K562 (cell line): ENCODE data around the gene ITGB6. TPM values are rescaled to one million over a fixed set of nuclear protein-coding genes. Genes with fewer than 3 reads are reported as not detected.

Experiments
- ATAC-seq: fragments of 200-7000 bp; cut with Tn5 transposase; 3 replicates; pipeline ENCODE4 v1.9.1; 2020; ENCODE audit warnings: moderate library complexity
- BruUV-seq: library from RNA; stranded (reverse); fragments of 400-500 nt; replicated peaks from 2 replicates; lab custom pipeline; 2021; lab: Mats Ljungman, UMichigan
- CTCF ChIA-PET: fragments of 300-600 bp; formaldehyde crosslinking; extraction: SDS; loops from one replicate; lab custom pipeline; 2021; ENCODE audit warnings: low intra/inter-chr PET ratio; lab: Yijun Ruan, JAX
- POLR2A ChIA-PET: fragments of 300-600, 350-650 bp; sonication (Branson Sonifier 250); formaldehyde crosslinking; extraction: SDS; loops from one replicate; lab custom pipeline; 2021; ENCODE audit warnings: antibody characterized with exemption, inconsistent platforms; lab: Yijun Ruan, JAX
- DNase-seq, 4 experiments: peaks; one replicate each; pipeline versions ENCODE4 v3.0.0 to v3.0.0-alpha.2; 2011 to 2018; ENCODE audit warnings: low spot score in 3 of 4, mixed read lengths in 3 of 4; ENCODE audit errors: extremely low read depth in 1 of 4
- FAIRE-seq: peaks from 2 replicates; lab custom pipeline; 2011; peaks lifted over from hg19 to GRCh38; lab: Jason Lieb, UNC
- H2AFZ ChIP-seq: 2 replicates; pipeline ENCODE4 v1.6.0; 2011; ENCODE audit warnings: low read depth, low read length, control low read depth, inconsistent platforms
- H3K27ac ChIP-seq: fragments of 200-600 bp; 3 replicates; pipeline ENCODE4 v1.8.0; 2011; ENCODE audit warnings: low read depth, mild to moderate bottlenecking, control low read depth, inconsistent platforms, low read length, moderate library complexity, mixed read lengths; ENCODE audit errors: extremely low read depth
- H3K27me3 ChIP-seq, 2 experiments: fragments of 300-600 bp in 1 of 2; 2 replicates in 1 of 2; 3 replicates in 1 of 2; pipeline versions ENCODE4 v1.6.0 to v1.8.0; 2011; ENCODE audit warnings: inconsistent platforms in 2 of 2, low read length in 2 of 2, mild to moderate bottlenecking in 1 of 2, mixed read lengths in 1 of 2, moderate library complexity in 1 of 2; ENCODE audit not compliant: control insufficient read depth in 2 of 2, insufficient read depth in 2 of 2
- H3K36me3 ChIP-seq: fragments of 300-600 bp; 3 replicates; pipeline ENCODE4 v1.8.0; 2011; ENCODE audit warnings: mild to moderate bottlenecking, low read length, inconsistent platforms; ENCODE audit not compliant: control insufficient read depth, insufficient read depth
- H3K4me1 ChIP-seq, 2 experiments: fragments of 200-600 bp in 1 of 2; replicated peaks in 1 of 2; 2 replicates in 1 of 2; 3 replicates in 1 of 2; pipeline versions ENCODE4 v1.5.1 to v1.8.0; 2011; ENCODE audit warnings: inconsistent platforms in 2 of 2, low read length in 2 of 2, mild to moderate bottlenecking in 1 of 2, mixed read lengths in 1 of 2, moderate library complexity in 1 of 2; ENCODE audit not compliant: control insufficient read depth in 2 of 2, insufficient read depth in 2 of 2
- H3K4me2 ChIP-seq: 2 replicates; pipeline ENCODE4 v1.6.1; 2011; ENCODE audit warnings: low read length, control low read depth, inconsistent platforms, mixed read lengths; ENCODE audit not compliant: insufficient read depth
- H3K4me3 ChIP-seq: fragments of 200-600 bp; sonication (generic), shearing (Covaris generic); 2 replicates; pipeline ENCODE4 v1.5.1; 2016; ENCODE audit warnings: control low read depth, inconsistent platforms
- H3K79me2 ChIP-seq: fragments of 200-600 bp; 3 replicates; pipeline ENCODE4 v1.8.0; 2011; ENCODE audit warnings: low read length, inconsistent platforms; ENCODE audit not compliant: control insufficient read depth, insufficient read depth
- H3K9ac ChIP-seq, 2 experiments: 2 replicates each; pipeline versions ENCODE4 v1.6.0 to v1.6.1; 2011; ENCODE audit warnings: low read depth in 2 of 2, low read length in 2 of 2, control low read depth in 1 of 2, inconsistent platforms in 1 of 2, mild to moderate bottlenecking in 1 of 2, mixed read lengths in 1 of 2; ENCODE audit not compliant: insufficient read depth in 1 of 2
- H3K9me1 ChIP-seq: one replicate; pipeline ENCODE4 v1.6.0; 2011; ENCODE audit warnings: inconsistent platforms, mild to moderate bottlenecking, low read length, moderate library complexity; ENCODE audit not compliant: control insufficient read depth, insufficient read depth
- H3K9me3 ChIP-seq: replicated peaks from 2 replicates; pipeline ENCODE4 v1.5.1; 2011; ENCODE audit warnings: low read depth, low read length, inconsistent platforms; ENCODE audit not compliant: control insufficient read depth, insufficient read depth
- H4K20me1 ChIP-seq: replicated peaks from 2 replicates; pipeline ENCODE4 v1.6.1; 2011; ENCODE audit warnings: low read length, inconsistent platforms, mixed read lengths; ENCODE audit not compliant: control insufficient read depth, insufficient read depth
- CBX5 ChIP-seq: IDR thresholded peaks from 2 replicates; pipeline ENCODE4 v1.6.1; 2014; ENCODE audit warnings: low read depth, borderline replicate concordance
- CHD1 ChIP-seq: fragments of 200-600 bp; sonication (generic); IDR thresholded peaks from one replicate; pipeline ENCODE4 v1.6.1; 2012; ENCODE audit warnings: mild to moderate bottlenecking, moderate library complexity, low read length, inconsistent platforms
- ELF2 ChIP-seq: fragments of 250-450 bp; sonication (Bioruptor Pico); IDR thresholded peaks from 2 replicates; pipeline ENCODE4 v1.5.0; 2021; ENCODE audit warnings: mild to moderate bottlenecking
- ESRRB ChIP-seq: fragments of 250-450 bp; sonication (Bioruptor Pico); IDR thresholded peaks from 2 replicates; pipeline ENCODE4 v1.5.0; 2020; ENCODE audit warnings: mild to moderate bottlenecking, moderate library complexity, borderline replicate concordance
- NCOA2 ChIP-seq, 2 experiments: fragments of 450-650 bp; IDR thresholded peaks; 2 replicates each; pipeline ENCODE4 v1.6.1; 2018; ENCODE audit warnings: mild to moderate bottlenecking in 2 of 2, moderate library complexity in 1 of 2; ENCODE audit not compliant: partially characterized antibody in 2 of 2
- SMC3 ChIP-seq: conservative IDR thresholded peaks from 2 replicates; pipeline ENCODE4 v1.6.1; 2011; ENCODE audit warnings: low read depth, low read length, improper control_type of control experiment; ENCODE audit not compliant: insufficient read depth
- SPI1 ChIP-seq: IDR thresholded peaks from 2 replicates; pipeline ENCODE4 v1.6.1; 2011; ENCODE audit warnings: low read depth, low read length, control low read depth, borderline replicate concordance
- STAG1 ChIP-seq: sonication (generic); formaldehyde crosslinking; IDR thresholded peaks from 2 replicates; pipeline ENCODE4 v1.5.0; 2020; ENCODE audit warnings: missing genetic modification reagents, borderline replicate concordance
- TOE1 ChIP-seq, 2 experiments: fragments of 450-650 bp in 1 of 2; sonication (generic) in 1 of 2; formaldehyde crosslinking in 1 of 2; IDR thresholded peaks; 2 replicates each; pipeline versions ENCODE4 v1.7.1 to v1.8.0; 2016 to 2022; ENCODE audit warnings: borderline replicate concordance in 2 of 2, mild to moderate bottlenecking in 2 of 2, antibody characterized with exemption in 1 of 2, inconsistent platforms in 1 of 2, low read depth in 1 of 2, missing genetic modification reagents in 1 of 2, moderate library complexity in 1 of 2
- ZKSCAN8 ChIP-seq: fragments of 200-800 bp; sonication (Bioruptor generic); IDR thresholded peaks from 2 replicates; pipeline ENCODE4 v1.6.1; 2016; ENCODE audit warnings: missing genetic modification characterization, missing compliant biosample characterization
- ZNF583 ChIP-seq: fragments of 250-450 bp; sonication (Bioruptor Pico); IDR thresholded peaks from 2 replicates; pipeline ENCODE4 v1.4.0; 2020
- ZNF586 ChIP-seq: fragments of 450-650 bp; formaldehyde crosslinking; conservative IDR thresholded peaks from 2 replicates; pipeline ENCODE4 v1.4.0; 2020; ENCODE audit warnings: mild to moderate bottlenecking, moderate library complexity
- WGBS: fragments of 100-300 bp; shearing (Covaris generic); methylation state at CpG from one replicate; pipeline ENCODE4 v1.1.6; 2016; ENCODE audit warnings: low coverage, mixed read lengths; ENCODE audit not compliant: insufficient coverage; ENCODE audit errors: missing lambda C conversion rate; 5-methylcytosine and 5-hydroxymethylcytosine counted together
- in situ Hi-C: fragments of 300-500 bp; cut with MboI; formaldehyde crosslinking; loops from 4 replicates; pipeline ENCODE4 v1.15.0; 2018; ENCODE audit warnings: inconsistent platforms, mixed read lengths
- intact Hi-C: fragments of 100-400 bp; cut with micrococcal nuclease; formaldehyde crosslinking; loops from 2 replicates; pipeline ENCODE4 v1.14.2; 2022
- polyA plus RNA-seq, 8 experiments: library from polyadenylated mRNA; depleted of rRNA in 4 of 8; stranded (reverse) in 5 of 8; unstranded in 3 of 8; fragments of >200 nt; fragmentation: Nextera tagmentation in 2 of 8; fragmentation: Illumina TruSeq in 1 of 8; extraction: Ambion mirVana in 2 of 8; extraction: Trizol in 1 of 8; gene quantifications; 2 replicates each; pipeline versions ENCODE4 v1.2.1 to v1.2.3, GENCODE V29; 2011 to 2014; ENCODE audit warnings: inconsistent platforms in 1 of 8, missing spikeins in 1 of 8
- total RNA-seq, 7 experiments: library from RNA; depleted of rRNA in 6 of 7; stranded (reverse); fragments of >200 nt in 6 of 7; fragmentation: Illumina TruSeq in 2 of 7; extraction: Trizol in 2 of 7; gene quantifications; 2 replicates each; pipeline versions ENCODE4 v1.2.1 to v1.2.3, GENCODE V29; 2011 to 2021; ENCODE audit warnings: low replicate concordance in 1 of 7
- TF ChIP-seq, protein P1 (sequence below), 3 experiments: IDR thresholded peaks in 2 of 3; conservative IDR thresholded peaks in 1 of 3; 2 replicates each; pipeline ENCODE4 v1.5.1; 2011 to 2012; ENCODE audit warnings: low read length in 3 of 3, mild to moderate bottlenecking in 3 of 3, control low read depth in 2 of 3, improper control_type of control experiment in 1 of 3, inconsistent platforms in 1 of 3, low read depth in 1 of 3, mixed read lengths in 1 of 3, moderate library complexity in 1 of 3; ENCODE audit not compliant: insufficient read depth in 2 of 3
- TF ChIP-seq, protein P2 (sequence below): fragments of 450-650 bp; IDR thresholded peaks from 2 replicates; pipeline ENCODE4 v1.6.1; 2016
- TF ChIP-seq, protein P3 (sequence below): fragments of 450-650 bp; formaldehyde crosslinking; IDR thresholded peaks from 2 replicates; pipeline ENCODE4 v1.4.0; 2020; ENCODE audit warnings: mild to moderate bottlenecking, mixed read lengths

ITGB6 gene
- total and polyA plus RNA-seq, 9 of the 15 experiments (the other 6 are each of a cell fraction or from before 2014, with no cell fraction given): 0.18 TPM; not detected in 8

DNA sequence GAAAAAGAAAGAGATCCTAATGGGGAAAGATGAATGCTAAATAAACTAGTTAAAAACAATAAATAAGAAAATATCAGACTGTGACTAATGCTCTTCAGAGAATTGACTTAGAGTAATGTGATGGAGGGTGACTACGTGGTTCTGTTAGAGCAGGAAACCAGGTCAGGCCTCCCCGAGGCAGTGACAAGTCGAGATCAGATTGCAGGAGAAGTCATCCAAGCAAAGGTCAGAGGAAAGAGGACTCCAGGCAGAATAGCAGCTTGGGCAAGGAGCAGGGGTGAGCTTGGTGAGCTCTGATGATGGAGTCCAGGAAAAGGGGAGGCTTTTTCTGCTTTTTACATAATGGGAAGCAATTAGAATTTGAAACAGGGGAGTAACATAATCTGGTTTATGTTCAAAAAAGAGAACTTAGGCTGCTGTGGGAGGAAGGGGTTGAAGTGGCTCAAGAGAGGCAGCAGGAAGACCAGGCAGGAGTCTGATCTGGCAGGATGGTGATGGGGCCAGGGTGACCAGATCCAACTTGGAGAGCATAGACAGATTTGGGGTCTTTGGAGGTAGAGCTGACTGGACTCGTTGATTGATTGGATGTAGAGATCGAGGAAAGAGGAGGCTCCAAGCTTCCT, 27.3 kb upstream of the ITGB6 start:
- Histone ChIP-seq H3K4me1 (no peaks in the 10 kb centered on the region), H3K9me3 (no peaks in the 10 kb centered on the region), H3K9me1 (no peaks in the 10 kb centered on the region), H4K20me1 (no peaks in the 10 kb centered on the region), H3K4me2 (no peak overlapping the region), H3K27me3 (no peaks in the 10 kb centered on the region), H3K27ac (no peak overlapping the region), H2AFZ (no peak overlapping the region), H3K79me2 (no peaks in the 10 kb centered on the region), H3K4me3 (no peak overlapping the region), H3K9ac (no peak overlapping the region), H3K36me3 (no peaks in the 10 kb centered on the region)
- in situ Hi-C loops (no loop called here), intact Hi-C loops (no loop called here)
- BruUV-seq: no TSS peak
- TF ChIP-seq STAG1: no peak
- no peak for TF ChIP-seq TOE1 (IDR thresholded peaks at IDR 0.05; ENCODE audit: borderline replicate concordance)
- TF ChIP-seq TOE1 (CRISPR knock-in tag; IDR thresholded peaks at IDR 0.05; ENCODE audit: borderline replicate concordance, low read depth): no peak
- TF ChIP-seq CBX5: no peak
- TF ChIP-seq ZNF583 (CRISPR knock-in tag): no peak
- TF ChIP-seq, protein P1, sequence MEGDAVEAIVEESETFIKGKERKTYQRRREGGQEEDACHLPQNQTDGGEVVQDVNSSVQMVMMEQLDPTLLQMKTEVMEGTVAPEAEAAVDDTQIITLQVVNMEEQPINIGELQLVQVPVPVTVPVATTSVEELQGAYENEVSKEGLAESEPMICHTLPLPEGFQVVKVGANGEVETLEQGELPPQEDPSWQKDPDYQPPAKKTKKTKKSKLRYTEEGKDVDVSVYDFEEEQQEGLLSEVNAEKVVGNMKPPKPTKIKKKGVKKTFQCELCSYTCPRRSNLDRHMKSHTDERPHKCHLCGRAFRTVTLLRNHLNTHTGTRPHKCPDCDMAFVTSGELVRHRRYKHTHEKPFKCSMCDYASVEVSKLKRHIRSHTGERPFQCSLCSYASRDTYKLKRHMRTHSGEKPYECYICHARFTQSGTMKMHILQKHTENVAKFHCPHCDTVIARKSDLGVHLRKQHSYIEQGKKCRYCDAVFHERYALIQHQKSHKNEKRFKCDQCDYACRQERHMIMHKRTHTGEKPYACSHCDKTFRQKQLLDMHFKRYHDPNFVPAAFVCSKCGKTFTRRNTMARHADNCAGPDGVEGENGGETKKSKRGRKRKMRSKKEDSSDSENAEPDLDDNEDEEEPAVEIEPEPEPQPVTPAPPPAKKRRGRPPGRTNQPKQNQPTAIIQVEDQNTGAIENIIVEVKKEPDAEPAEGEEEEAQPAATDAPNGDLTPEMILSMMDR (IDR thresholded peaks at IDR 0.05 in 2 of 3, conservative IDR thresholded peaks at IDR 0.05 in 1 of 3; ENCODE audit: insufficient read depth in 2 of 3, low read depth in 1 of 3, low read length in 3 of 3): no peak
- TF ChIP-seq SPI1: no peak
- TF ChIP-seq, protein P2, sequence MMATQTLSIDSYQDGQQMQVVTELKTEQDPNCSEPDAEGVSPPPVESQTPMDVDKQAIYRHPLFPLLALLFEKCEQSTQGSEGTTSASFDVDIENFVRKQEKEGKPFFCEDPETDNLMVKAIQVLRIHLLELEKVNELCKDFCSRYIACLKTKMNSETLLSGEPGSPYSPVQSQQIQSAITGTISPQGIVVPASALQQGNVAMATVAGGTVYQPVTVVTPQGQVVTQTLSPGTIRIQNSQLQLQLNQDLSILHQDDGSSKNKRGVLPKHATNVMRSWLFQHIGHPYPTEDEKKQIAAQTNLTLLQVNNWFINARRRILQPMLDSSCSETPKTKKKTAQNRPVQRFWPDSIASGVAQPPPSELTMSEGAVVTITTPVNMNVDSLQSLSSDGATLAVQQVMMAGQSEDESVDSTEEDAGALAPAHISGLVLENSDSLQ: no peak
- TF ChIP-seq SMC3: no peak
- no peak for TF ChIP-seq ZNF586 (CRISPR knock-in tag)
- TF ChIP-seq NCOA2 (IDR thresholded peaks at IDR 0.05; ENCODE audit: partially characterized antibody in 2 of 2): no peak
- TF ChIP-seq ZKSCAN8 (CRISPR knock-in tag): no peak
- TF ChIP-seq ELF2: no peak
- TF ChIP-seq, protein P3, sequence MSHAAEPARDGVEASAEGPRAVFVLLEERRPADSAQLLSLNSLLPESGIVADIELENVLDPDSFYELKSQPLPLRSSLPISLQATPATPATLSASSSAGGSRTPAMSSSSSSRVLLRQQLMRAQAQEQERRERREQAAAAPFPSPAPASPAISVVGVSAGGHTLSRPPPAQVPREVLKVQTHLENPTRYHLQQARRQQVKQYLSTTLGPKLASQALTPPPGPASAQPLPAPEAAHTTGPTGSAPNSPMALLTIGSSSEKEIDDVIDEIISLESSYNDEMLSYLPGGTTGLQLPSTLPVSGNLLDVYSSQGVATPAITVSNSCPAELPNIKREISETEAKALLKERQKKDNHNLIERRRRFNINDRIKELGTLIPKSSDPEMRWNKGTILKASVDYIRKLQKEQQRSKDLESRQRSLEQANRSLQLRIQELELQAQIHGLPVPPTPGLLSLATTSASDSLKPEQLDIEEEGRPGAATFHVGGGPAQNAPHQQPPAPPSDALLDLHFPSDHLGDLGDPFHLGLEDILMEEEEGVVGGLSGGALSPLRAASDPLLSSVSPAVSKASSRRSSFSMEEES: no peak
- TF ChIP-seq ESRRB (CRISPR knock-in tag): no peak
- no peak for TF ChIP-seq CHD1
- POLR2A ChIA-PET: interaction anchor here (0.7 kb wide), 1 partner anchor 14 kb away, joined by 4 read pairs; no protein-coding TSS in a partner anchor
- ATAC-seq (no peak), FAIRE-seq (no peak), DNase-seq (no peak)
- 1% methylated on average over 5 of the region's 5 CpGs for whole genome bisulfite sequencing
- CTCF ChIA-PET: no interaction called here
